ENCODE data around the gene NOS1AP.

DNA sequence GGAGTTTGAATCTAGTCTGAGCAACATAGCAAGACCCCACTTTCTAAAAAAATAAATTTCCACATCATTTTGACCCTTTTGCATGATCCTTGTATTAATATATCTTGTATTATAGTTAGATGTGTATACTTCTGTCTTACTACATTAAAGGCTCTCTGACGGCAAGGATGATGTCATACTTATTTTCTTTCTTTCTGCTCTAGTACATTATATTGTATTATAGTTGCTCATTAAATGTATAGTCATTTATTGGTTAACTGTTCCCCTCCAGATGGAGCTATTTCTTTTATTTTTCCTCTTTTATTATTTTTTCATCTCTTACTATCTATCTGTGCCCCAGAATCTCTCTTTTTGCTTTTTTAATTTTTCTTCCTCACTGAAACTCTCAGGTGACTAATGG, 30.9 kb upstream of the NOS1AP start:
- TF ChIP-seq, protein P1, sequence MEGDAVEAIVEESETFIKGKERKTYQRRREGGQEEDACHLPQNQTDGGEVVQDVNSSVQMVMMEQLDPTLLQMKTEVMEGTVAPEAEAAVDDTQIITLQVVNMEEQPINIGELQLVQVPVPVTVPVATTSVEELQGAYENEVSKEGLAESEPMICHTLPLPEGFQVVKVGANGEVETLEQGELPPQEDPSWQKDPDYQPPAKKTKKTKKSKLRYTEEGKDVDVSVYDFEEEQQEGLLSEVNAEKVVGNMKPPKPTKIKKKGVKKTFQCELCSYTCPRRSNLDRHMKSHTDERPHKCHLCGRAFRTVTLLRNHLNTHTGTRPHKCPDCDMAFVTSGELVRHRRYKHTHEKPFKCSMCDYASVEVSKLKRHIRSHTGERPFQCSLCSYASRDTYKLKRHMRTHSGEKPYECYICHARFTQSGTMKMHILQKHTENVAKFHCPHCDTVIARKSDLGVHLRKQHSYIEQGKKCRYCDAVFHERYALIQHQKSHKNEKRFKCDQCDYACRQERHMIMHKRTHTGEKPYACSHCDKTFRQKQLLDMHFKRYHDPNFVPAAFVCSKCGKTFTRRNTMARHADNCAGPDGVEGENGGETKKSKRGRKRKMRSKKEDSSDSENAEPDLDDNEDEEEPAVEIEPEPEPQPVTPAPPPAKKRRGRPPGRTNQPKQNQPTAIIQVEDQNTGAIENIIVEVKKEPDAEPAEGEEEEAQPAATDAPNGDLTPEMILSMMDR (IDR thresholded peaks at IDR 0.05) = no peak
- TF ChIP-seq POLR2A (IDR thresholded peaks at IDR 0.05; ENCODE audit: low read depth) = no peak
- no peak for TF ChIP-seq EP300 (IDR thresholded peaks at IDR 0.05)

Measured in esophagus muscularis mucosa (tissue), 4 donors.